OCI-LY7 (cell line): ENCODE measurements around the gene SOS1. TPM values are rescaled to one million over a fixed set of nuclear protein-coding genes. Genes with fewer than 3 reads are reported as not detected.

ENCODE experiments used
- BruUV-seq: library from RNA; stranded (reverse); fragments of 400-500 nt; replicated peaks from 2 replicates; lab custom pipeline; 2021; lab: Mats Ljungman, UMichigan
- CTCF ChIA-PET: fragments of 300-600 bp; sonication (Branson Sonifier 250); formaldehyde crosslinking; loops from one replicate; lab custom pipeline; 2022; ENCODE audit warnings: antibody characterized with exemption; ENCODE audit not compliant: unreplicated experiment; lab: Charles Lee
- POLR2A ChIA-PET: fragments of 300-600 bp; sonication (Branson Sonifier 250); formaldehyde crosslinking; loops from one replicate; lab custom pipeline; 2022; ENCODE audit warnings: antibody characterized with exemption; lab: Charles Lee
- DNase-seq: peaks from one replicate; pipeline ENCODE4 v3.0.0-alpha.2; 2015; ENCODE audit warnings: low spot score
- H2AFZ ChIP-seq: fragments of 200-600 bp; sonication (generic), shearing (Covaris generic); 2 replicates; pipeline ENCODE4 v1.6.1; 2014; ENCODE audit warnings: mild to moderate bottlenecking, antibody characterized with exemption, low read length, moderate library complexity
- H3K27ac ChIP-seq: fragments of 200-600 bp; sonication (generic); 2 replicates; pipeline ENCODE4 v1.5.1; 2014; ENCODE audit warnings: mixed run types, low read depth, mild to moderate bottlenecking, moderate library complexity, low read length, inconsistent platforms; ENCODE audit not compliant: poor library complexity, severe bottlenecking
- H3K36me3 ChIP-seq: fragments of 200-600 bp; sonication (generic); 2 replicates; pipeline ENCODE4 v1.6.1; 2014; ENCODE audit warnings: mild to moderate bottlenecking, antibody characterized with exemption, low read length, moderate library complexity, mixed read lengths; ENCODE audit not compliant: insufficient read depth
- H3K4me1 ChIP-seq: fragments of 200-600 bp; sonication (generic); 2 replicates; pipeline ENCODE4 v1.5.1; 2014; ENCODE audit warnings: mild to moderate bottlenecking, low read length; ENCODE audit not compliant: insufficient read depth, poor library complexity, severe bottlenecking
- H3K4me2 ChIP-seq: fragments of 200-600 bp; sonication (generic); 2 replicates; pipeline ENCODE4 v1.6.1; 2014; ENCODE audit warnings: mild to moderate bottlenecking, low read length
- H3K4me3 ChIP-seq: fragments of 200-600 bp; sonication (generic); 2 replicates; pipeline ENCODE4 v1.5.1; 2014; ENCODE audit warnings: mild to moderate bottlenecking, low read depth, low read length; ENCODE audit not compliant: poor library complexity, severe bottlenecking
- H3K79me2 ChIP-seq: fragments of 200-600 bp; sonication (generic); 2 replicates; pipeline ENCODE4 v1.6.1; 2016; ENCODE audit warnings: low read depth, mild to moderate bottlenecking, low read length, moderate library complexity, mixed read lengths; ENCODE audit not compliant: insufficient read depth
- H3K9me2 ChIP-seq: fragments of 200-600 bp; sonication (generic); 2 replicates; pipeline ENCODE4 v1.6.1; 2016; ENCODE audit warnings: mild to moderate bottlenecking, low read length, mixed read lengths; ENCODE audit not compliant: insufficient read depth
- H3K9me3 ChIP-seq: fragments of 200-600 bp; sonication (generic); 2 replicates; pipeline ENCODE4 v1.6.1; 2014; ENCODE audit warnings: mild to moderate bottlenecking, mixed run types, low read length, mixed read lengths
- H4K20me1 ChIP-seq: fragments of 200-600 bp; sonication (generic); 2 replicates; pipeline ENCODE4 v1.6.1; 2014; ENCODE audit warnings: mild to moderate bottlenecking, antibody characterized with exemption, low read length, moderate library complexity, mixed read lengths; ENCODE audit not compliant: insufficient read depth
- CTCF ChIP-seq: fragments of 200-600 bp; sonication (generic); conservative IDR thresholded peaks from 2 replicates; pipeline ENCODE4 v1.5.1; 2014; ENCODE audit warnings: mild to moderate bottlenecking, antibody characterized with exemption, low read length, moderate library complexity, mixed read lengths
- EZH2phosphoT487 ChIP-seq: fragments of 200-600 bp; sonication (generic); IDR thresholded peaks from 2 replicates; pipeline ENCODE4 v1.6.1; 2018; ENCODE audit warnings: low read depth, borderline replicate concordance, mild to moderate bottlenecking, mixed run types, antibody characterized with exemption, low read length, moderate library complexity, mixed read lengths
- intact Hi-C: fragments of 100-400 bp; cut with micrococcal nuclease; formaldehyde crosslinking; loops from one replicate; pipeline ENCODE4 v1.10.0; 2022; ENCODE audit not compliant: unreplicated experiment
- total RNA-seq, 2 experiments: library from RNA; depleted of rRNA in 1 of 2; stranded (reverse); fragments of >200 nt in 1 of 2; shearing (Covaris generic) in 1 of 2; gene quantifications; 2 replicates each; pipeline ENCODE4 v1.2.3, GENCODE V29; 2014 to 2022

The SOS1 gene
- total RNA-seq, 2 experiments from 2014 or later, result 21.3 to 40.0 TPM

- BruUV-seq, result TSS peak; percentile 69
- ChIA-PET POLR2A (interaction anchor here (0.8 to 2.2 kb wide), 6 partner anchors 10 to 108 kb away, joined by 3 to 6 read pairs (median 4); no protein-coding TSS in a partner anchor), CTCF (no interaction called here)
- Histone ChIP-seq H3K4me3 (peak overlapping the region; percentile 80), H3K27ac (peak overlapping the region; percentile 78), H3K9me2 (no peaks in the 10 kb centered on the region), H3K4me1 (peaks cover 54% of the 10 kb centered on the region), H3K79me2 (peaks cover 55% of the 10 kb centered on the region), H3K36me3 (peaks cover 16% of the 10 kb centered on the region), H4K20me1 (peaks cover 19% of the 10 kb centered on the region), H3K9me3 (no peaks in the 10 kb centered on the region), H2AFZ (peak overlapping the region; percentile 51; the same call in 1 of the 2 replicates), H3K4me2 (peak overlapping the region; percentile 90)
- no peak for TF ChIP-seq CTCF
- no peak for TF ChIP-seq EZH2phosphoT487
- intact Hi-C loops, result loop anchor here (5.0 to 10.0 kb wide), 5 partner anchors 369 to 1457 kb away; partner anchors contain the start of genes HNRNPLL and SRSF7
- DNase-seq, result peak; percentile 37
Measured at GRCh38 chr2:39121523-39122063, 742 bp upstream of the SOS1 start.

- Histone ChIP-seq H3K4me3 (peak overlapping the region; percentile 80), H4K20me1 (peaks cover 19% of the 10 kb centered on the region), H3K4me1 (peaks cover 50% of the 10 kb centered on the region), H3K9me3 (no peaks in the 10 kb centered on the region), H3K36me3 (peaks cover 27% of the 10 kb centered on the region), H3K9me2 (no peaks in the 10 kb centered on the region), H3K4me2 (peak overlapping the region; percentile 90), H3K79me2 (peaks cover 67% of the 10 kb centered on the region), H2AFZ (no peak overlapping the region), H3K27ac (peak overlapping the region; percentile 78)
- BruUV-seq, result no TSS peak
- TF ChIP-seq EZH2phosphoT487, result no peak
- TF ChIP-seq CTCF, result no peak
- ChIA-PET CTCF (no interaction called here), POLR2A (interaction anchor here (0.8 to 3.2 kb wide), 10 partner anchors 9 to 658 kb away, joined by 3 to 15 read pairs (median 4); no protein-coding TSS in a partner anchor)
- intact Hi-C loops, result loop anchor here (1.0 to 10.0 kb wide), 6 partner anchors 108 to 1456 kb away; partner anchors contain the start of genes HNRNPLL and SRSF7
- no peak for DNase-seq
Measured at GRCh38 chr2:39120521-39120770, 405 bp downstream of the SOS1 start.
